T-cell (primary cell): ENCODE data around the gene DYNC1I1. TPM values are rescaled to one million over a fixed set of nuclear protein-coding genes. Genes with fewer than 3 reads are reported as not detected.

Experiments used
- ATAC-seq, 4 experiments: fragments of 200-7000 bp in 3 of 4; fragments of 150-1000 bp in 1 of 4; cut with Tn5 transposase; replicated peaks in 1 of 4; 1 replicate in 3 of 4; 2 replicates in 1 of 4; pipeline ENCODE4 v1.10.0; 2021; ENCODE audit warnings: moderate library complexity in 3 of 4, mild to moderate bottlenecking in 2 of 4, moderate number of reproducible peaks in 1 of 4
- CTCF ChIA-PET, 2 donors: fragments of 300-600 bp; sonication (Branson Sonifier 250); formaldehyde crosslinking; loops; one replicate each; lab custom pipeline; 2022; ENCODE audit warnings: antibody characterized with exemption in 2 of 2; lab: Charles Lee
- POLR2A ChIA-PET, 2 donors: fragments of 300-600 bp; sonication (Branson Sonifier 250); formaldehyde crosslinking; loops; one replicate each; lab custom pipeline; 2022; ENCODE audit warnings: antibody characterized with exemption in 2 of 2; lab: Charles Lee
- DNase-seq, 35 experiments: peaks; one replicate each; pipeline versions ENCODE4 v3.0.0 to v3.0.0-alpha.2; 2013 to 2023
- H3K27ac ChIP-seq: one replicate; pipeline ENCODE4 v1.5.1; 2013; ENCODE audit warnings: low read length
- H3K27me3 ChIP-seq, 2 experiments: replicated peaks in 1 of 2; 1 replicate in 1 of 2; 2 replicates in 1 of 2; pipeline versions ENCODE4 v1.6.1 to v1.7.0; 2013; ENCODE audit warnings: low read length in 1 of 2, mixed read lengths in 1 of 2; ENCODE audit not compliant: control insufficient read depth in 2 of 2, insufficient read depth in 2 of 2; ENCODE audit errors: extremely low read depth in 1 of 2
- H3K36me3 ChIP-seq, 2 donors: 1 replicate in 1 of 2; 2 replicates in 1 of 2; pipeline versions ENCODE4 v1.6.1 to v1.7.0; 2013; ENCODE audit warnings: low read length in 1 of 2; ENCODE audit not compliant: control insufficient read depth in 2 of 2, insufficient read depth in 1 of 2; ENCODE audit errors: extremely low read depth in 1 of 2
- H3K4me1 ChIP-seq, 2 experiments: 1 replicate in 1 of 2; 2 replicates in 1 of 2; pipeline versions ENCODE4 v1.6.1 to v1.7.0; 2013; ENCODE audit warnings: low read length in 2 of 2, mixed read lengths in 1 of 2; ENCODE audit not compliant: insufficient read depth in 2 of 2, control insufficient read depth in 1 of 2; ENCODE audit errors: extremely low read depth in 1 of 2
- H3K4me3 ChIP-seq, 2 donors: 1 replicate in 1 of 2; 2 replicates in 1 of 2; pipeline versions ENCODE4 v1.5.1 to v1.7.0; 2013; ENCODE audit warnings: mild to moderate bottlenecking in 2 of 2, low read length in 1 of 2, moderate library complexity in 1 of 2; ENCODE audit not compliant: control insufficient read depth in 1 of 2; ENCODE audit errors: extremely low read depth in 1 of 2
- H3K9me3 ChIP-seq: 2 replicates; pipeline ENCODE4 v1.7.0; 2013
- H3K27ac Mint-ChIP-seq, 2 donors: one replicate each; pipeline ENCODE4 v1.8.0; 2020 to 2021; ENCODE audit warnings: mild to moderate bottlenecking in 2 of 2, mixed read lengths in 2 of 2
- H3K27me3 Mint-ChIP-seq, 2 donors: one replicate each; pipeline ENCODE4 v1.8.0; 2021 to 2022; ENCODE audit warnings: mixed read lengths in 2 of 2
- H3K36me3 Mint-ChIP-seq: one replicate; pipeline ENCODE4 v1.8.0; 2021; ENCODE audit warnings: mixed read lengths
- H3K4me1 Mint-ChIP-seq, 3 donors: one replicate each; pipeline ENCODE4 v1.8.0; 2020 to 2022; ENCODE audit warnings: mixed read lengths in 3 of 3, mild to moderate bottlenecking in 1 of 3
- H3K4me3 Mint-ChIP-seq, 3 donors: one replicate each; pipeline ENCODE4 v1.8.0; 2020 to 2022; ENCODE audit warnings: mild to moderate bottlenecking in 3 of 3, mixed read lengths in 3 of 3, moderate library complexity in 3 of 3
- H3K9me3 Mint-ChIP-seq, 3 donors: one replicate each; pipeline ENCODE4 v1.8.0; 2020 to 2022; ENCODE audit warnings: mixed read lengths in 3 of 3
- WGBS: methylation state at CpG from one replicate; pipeline ENCODE4 v1.1.5; 2013; ENCODE audit warnings: missing lambda C conversion rate; ENCODE audit not compliant: insufficient coverage; 5-methylcytosine and 5-hydroxymethylcytosine counted together
- total RNA-seq, 35 experiments: library from RNA in 6 of 35; stranded (reverse) in 6 of 35; fragments of 120-200 nt in 1 of 35; gene quantifications; one replicate each; pipeline versions ENCODE4 v1.2.1 to v1.2.4 and lab custom pipeline; 2013 to 2026

Gene DYNC1I1
- total RNA-seq, 5 donors from 2014 or later (not counting 1 experiment from before 2014, with no cell fraction given): 0.16 TPM; not detected in 4

DNA sequence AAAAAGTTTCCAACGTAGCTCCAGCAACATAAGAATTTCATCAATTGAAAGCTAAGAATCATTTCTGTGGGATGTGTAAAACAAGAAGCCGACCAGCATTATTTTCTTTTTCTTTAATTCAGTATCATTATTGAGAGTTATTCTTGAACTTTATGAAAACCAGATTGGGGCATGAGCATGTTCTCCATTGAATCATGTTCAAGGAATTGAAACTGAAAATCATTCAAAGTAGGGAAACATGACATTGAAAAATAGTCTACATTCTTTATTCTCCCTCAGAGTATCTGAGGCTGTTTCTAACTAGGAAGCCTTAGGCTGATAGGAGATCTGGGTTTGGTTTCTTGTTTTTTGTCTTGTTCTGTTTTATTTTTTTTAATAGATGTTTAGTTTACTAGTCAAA is 253.7 kb downstream of the DYNC1I1 start:
- no peak for ATAC-seq
- no peaks in the 10 kb centered on the region for H3K36me3 ChIP-seq
- no peak overlapping the region for H3K27ac ChIP-seq
- H3K4me1 ChIP-seq: no peaks in the 10 kb centered on the region
- Mint-ChIP-seq H3K36me3 (no peaks in the 10 kb centered on the region), H3K9me3 (no peaks in the 10 kb centered on the region), H3K4me3 (no peak overlapping the region), H3K27me3 (peaks cover 6 to 15% of the 10 kb centered on the region in 2 donors), H3K27ac (no peak overlapping the region), H3K4me1 (no peaks in the 10 kb centered on the region)
- ChIA-PET CTCF (no interaction called here), POLR2A (no interaction called here)
- H3K4me3 ChIP-seq: no peak overlapping the region
- DNase-seq: no peak
- H3K27me3 ChIP-seq: no peaks in the 10 kb centered on the region
- H3K9me3 ChIP-seq: no peaks in the 10 kb centered on the region
- no CpG with 5 or more reads among the region's 2 CpGs for WGBS

DNA sequence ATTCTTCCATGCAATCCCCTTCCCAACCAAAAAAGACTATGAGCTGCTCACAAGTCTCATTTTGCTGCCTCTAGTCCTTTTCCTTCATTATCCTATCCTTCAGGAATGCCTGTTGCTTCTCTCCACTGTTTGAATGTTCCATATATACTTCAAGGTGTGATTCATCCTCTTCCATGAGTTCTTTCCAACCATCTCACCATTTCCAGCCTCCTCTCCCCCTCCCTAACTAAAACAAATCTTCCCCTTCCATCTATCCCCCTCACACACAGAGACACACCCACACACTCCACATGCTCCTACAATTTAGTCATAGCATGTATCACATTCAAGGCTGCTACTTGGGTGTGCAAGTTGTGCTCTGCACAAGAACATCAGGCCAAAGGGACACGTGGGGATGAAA is 254.3 kb downstream of the DYNC1I1 start:
- no peaks in the 10 kb centered on the region for H3K4me1 Mint-ChIP-seq
- Histone ChIP-seq H3K9me3 (no peaks in the 10 kb centered on the region), H3K36me3 (no peaks in the 10 kb centered on the region), H3K4me3 (no peak overlapping the region), H3K4me1 (no peaks in the 10 kb centered on the region), H3K27me3 (no peaks in the 10 kb centered on the region), H3K27ac (no peak overlapping the region)
- WGBS: 57% methylated on average over 1 of the region's 1 CpG
- H3K4me3 Mint-ChIP-seq: no peak overlapping the region
- H3K27ac Mint-ChIP-seq: no peak overlapping the region
- DNase-seq (no peak), ATAC-seq (no peak)
- H3K9me3 Mint-ChIP-seq: no peaks in the 10 kb centered on the region
- peaks cover 6 to 19% of the 10 kb centered on the region in 2 donors for H3K27me3 Mint-ChIP-seq
- ChIA-PET CTCF (no interaction called here), POLR2A (no interaction called here)
- H3K36me3 Mint-ChIP-seq: no peaks in the 10 kb centered on the region

DNA sequence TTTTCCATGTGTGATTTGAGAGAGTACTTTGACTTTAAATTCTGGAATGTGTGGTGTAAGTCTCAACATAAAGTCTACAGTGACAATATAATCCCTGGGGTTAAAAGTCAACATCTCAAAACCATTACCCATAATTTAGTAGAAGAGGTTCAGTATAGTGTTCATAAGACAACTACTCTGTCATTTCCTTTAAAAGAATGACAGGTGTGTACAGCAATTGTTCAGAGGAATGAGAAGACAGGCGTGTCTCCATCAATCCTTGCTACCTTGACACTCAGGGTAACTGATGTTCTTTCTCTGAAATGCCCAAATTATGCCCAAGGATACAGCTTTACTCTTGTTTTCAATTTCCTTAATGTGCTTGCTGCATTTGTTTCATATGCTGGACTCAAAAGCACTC is 256.4 kb downstream of the DYNC1I1 start:
- Histone ChIP-seq H3K9me3 (no peaks in the 10 kb centered on the region), H3K4me3 (no peak overlapping the region), H3K27me3 (no peaks in the 10 kb centered on the region), H3K4me1 (no peaks in the 10 kb centered on the region), H3K36me3 (no peaks in the 10 kb centered on the region), H3K27ac (no peak overlapping the region)
- H3K27me3 Mint-ChIP-seq: peaks cover 5 to 15% of the 10 kb centered on the region in 2 donors
- no peaks in the 10 kb centered on the region for H3K36me3 Mint-ChIP-seq
- no peak overlapping the region for H3K27ac Mint-ChIP-seq
- no peak overlapping the region for H3K4me3 Mint-ChIP-seq
- ATAC-seq (no peak), DNase-seq (no peak)
- no peaks in the 10 kb centered on the region for H3K9me3 Mint-ChIP-seq
- no peaks in the 10 kb centered on the region for H3K4me1 Mint-ChIP-seq
- WGBS: 83% methylated on average over 1 of the region's 1 CpG
- ChIA-PET CTCF (no interaction called here), POLR2A (no interaction called here)

DNA sequence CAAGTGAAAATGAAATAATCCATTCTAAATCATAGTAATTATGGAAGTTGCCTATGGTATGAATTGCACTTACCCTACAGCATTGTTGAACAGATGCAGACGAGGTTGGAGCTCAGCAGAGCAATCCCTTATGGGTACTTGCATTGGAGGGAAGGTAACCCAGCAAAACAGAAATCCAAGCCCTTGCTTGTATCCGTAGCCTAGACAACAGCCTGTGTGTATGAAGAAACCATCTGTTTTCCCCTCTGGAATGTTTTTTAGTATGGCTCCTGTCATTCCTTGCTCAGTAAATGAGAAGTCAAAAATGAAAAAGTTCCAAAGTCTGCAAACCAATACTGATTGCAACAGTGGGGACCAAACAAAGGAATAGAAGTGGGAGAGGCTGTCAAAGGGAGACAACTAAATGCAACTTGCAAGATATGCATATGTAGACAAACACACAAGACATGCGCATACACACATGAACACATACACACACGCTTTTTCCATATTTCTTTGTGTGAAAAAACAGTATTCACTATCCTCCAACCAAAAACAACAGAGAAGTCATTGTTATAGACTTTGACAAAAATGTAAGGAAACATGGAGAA is 260.8 kb downstream of the DYNC1I1 start:
- no peaks in the 10 kb centered on the region for H3K36me3 Mint-ChIP-seq
- Histone ChIP-seq H3K4me1 (no peaks in the 10 kb centered on the region), H3K9me3 (no peaks in the 10 kb centered on the region), H3K4me3 (no peak overlapping the region), H3K27me3 (no peaks in the 10 kb centered on the region), H3K27ac (no peak overlapping the region), H3K36me3 (no peaks in the 10 kb centered on the region)
- ChIA-PET CTCF (no interaction called here), POLR2A (no interaction called here)
- 71% methylated on average over 1 of the region's 4 CpGs for WGBS
- H3K4me1 Mint-ChIP-seq: no peaks in the 10 kb centered on the region
- no peaks in the 10 kb centered on the region for H3K9me3 Mint-ChIP-seq
- no peak for DNase-seq
- H3K4me3 Mint-ChIP-seq: no peak overlapping the region
- peaks cover 7 to 16% of the 10 kb centered on the region in 2 donors for H3K27me3 Mint-ChIP-seq
- no peak for ATAC-seq
- H3K27ac Mint-ChIP-seq: no peak overlapping the region

DNA sequence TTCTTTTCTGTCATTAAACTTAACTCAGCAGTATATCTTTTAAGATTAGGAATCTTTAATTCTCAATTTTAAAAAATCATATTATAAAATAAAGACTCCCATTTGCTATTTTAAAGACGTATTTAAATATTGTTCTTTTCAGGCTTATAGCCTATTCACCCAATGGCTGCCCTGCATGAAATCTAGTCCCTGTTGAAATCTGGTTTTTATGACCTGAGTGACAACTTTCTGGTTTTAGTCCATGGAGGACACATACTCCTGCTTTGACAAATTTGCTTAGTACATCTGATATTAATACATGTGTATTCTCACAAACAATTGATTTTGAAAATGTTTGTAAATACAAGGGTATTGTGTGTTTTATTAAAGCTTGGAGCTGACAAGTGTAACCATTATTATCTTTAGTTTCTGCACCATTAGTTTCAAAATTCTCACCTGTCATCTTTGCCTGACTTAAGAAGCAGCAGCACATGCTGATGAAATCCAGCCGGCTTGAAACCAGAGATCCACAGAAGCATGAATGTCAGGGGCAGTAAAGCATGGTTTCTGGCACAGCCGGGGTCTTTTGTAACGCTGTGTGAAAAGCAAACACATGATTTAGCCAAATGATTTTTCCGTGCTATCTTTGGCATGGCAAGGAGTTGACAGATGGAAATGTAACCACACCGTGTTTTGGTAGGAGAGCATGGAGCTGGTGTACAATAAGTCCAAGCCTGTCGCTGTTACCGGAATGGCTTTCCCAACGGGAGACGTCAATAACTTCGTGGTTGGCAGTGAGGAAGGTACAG is 262.8 kb downstream of the DYNC1I1 start:
- Histone ChIP-seq H3K27ac (no peak overlapping the region), H3K27me3 (no peaks in the 10 kb centered on the region), H3K4me1 (no peaks in the 10 kb centered on the region), H3K4me3 (no peak overlapping the region), H3K36me3 (no peaks in the 10 kb centered on the region), H3K9me3 (no peaks in the 10 kb centered on the region)
- Mint-ChIP-seq H3K4me1 (no peaks in the 10 kb centered on the region), H3K27me3 (peaks cover 4 to 17% of the 10 kb centered on the region in 2 donors), H3K36me3 (no peaks in the 10 kb centered on the region), H3K9me3 (no peaks in the 10 kb centered on the region), H3K4me3 (no peak overlapping the region), H3K27ac (no peak overlapping the region)
- no peak for DNase-seq
- 90% methylated on average over 6 of the region's 11 CpGs for WGBS
- ChIA-PET CTCF (interaction anchor here in 1 of 2 donors (0.6 kb wide), 1 partner anchor 87 kb away, joined by 6 read pairs; no protein-coding TSS in a partner anchor), POLR2A (no interaction called here)
- ATAC-seq: no peak

DNA sequence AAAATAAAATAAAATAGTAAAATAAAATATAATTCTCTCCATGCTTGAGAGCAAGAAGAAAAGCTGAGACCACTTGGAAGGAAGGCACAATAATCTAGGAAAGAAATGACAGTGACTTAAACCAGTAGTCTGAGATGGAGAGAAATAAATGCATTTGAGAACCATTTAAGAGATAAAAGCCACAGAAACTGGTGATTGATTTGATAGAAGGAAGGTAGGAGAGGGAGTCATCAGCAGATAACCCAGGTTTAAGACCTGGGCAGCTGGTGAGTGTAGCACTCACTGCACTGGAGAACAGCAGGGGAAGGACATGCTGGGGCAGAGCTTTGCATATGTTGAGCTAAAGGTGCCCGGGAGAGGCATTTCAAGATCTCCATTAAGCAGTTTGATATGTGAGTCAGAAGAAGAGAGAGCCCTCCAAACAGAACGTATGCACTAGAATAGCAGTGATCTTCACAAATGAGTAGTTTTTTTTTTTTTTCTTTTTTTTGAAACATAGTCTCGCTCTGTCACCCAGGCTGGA is 268.0 kb downstream of the DYNC1I1 start:
- Mint-ChIP-seq H3K9me3 (no peaks in the 10 kb centered on the region), H3K4me3 (no peak overlapping the region), H3K4me1 (no peaks in the 10 kb centered on the region), H3K36me3 (no peaks in the 10 kb centered on the region), H3K27me3 (peaks cover 7 to 15% of the 10 kb centered on the region in 2 donors), H3K27ac (no peak overlapping the region)
- WGBS: 100% methylated on average over 1 of the region's 3 CpGs
- ATAC-seq (no peak), DNase-seq (no peak)
- no peak overlapping the region for H3K4me3 ChIP-seq
- POLR2A ChIA-PET: no interaction called here
- CTCF ChIA-PET: no interaction called here
- no peak overlapping the region for H3K27ac ChIP-seq
- H3K9me3 ChIP-seq: no peaks in the 10 kb centered on the region
- H3K4me1 ChIP-seq: no peaks in the 10 kb centered on the region
- H3K36me3 ChIP-seq: no peaks in the 10 kb centered on the region
- H3K27me3 ChIP-seq: peaks cover 0 to 8% of the 10 kb centered on the region in 2 experiments
